ENCODE data around the gene SMOC2. TPM values are rescaled to one million over a fixed set of nuclear protein-coding genes. Genes with fewer than 3 reads are reported as not detected.
A peak's percentile ranks its signal among the peaks of the same experiment; 100 is the strongest.

The SMOC2 gene
- total RNA-seq, 4 donors from 2014 or later: 45.8 to 382 (median 160) TPM

- WGBS, 2 donors (ENCODE audit: low coverage in 1 of 2): 82 to 93% methylated on average over 3 to 5 of the region's 9 CpGs
- H3K27ac ChIP-seq: no peak overlapping the region
- no peaks in the 10 kb centered on the region for H3K27me3 ChIP-seq
- no peak for ATAC-seq
- no peaks in the 10 kb centered on the region for H3K36me3 ChIP-seq
- no peak overlapping the region for H3K4me3 ChIP-seq
- H3K9me3 ChIP-seq: no peaks in the 10 kb centered on the region
- TF ChIP-seq POLR2A (IDR thresholded peaks at IDR 0.05) (no peak), EP300 (IDR thresholded peaks at IDR 0.05) (no peak), POLR2AphosphoS5 (IDR thresholded peaks at IDR 0.05) (no peak)
- TF ChIP-seq, protein P1, sequence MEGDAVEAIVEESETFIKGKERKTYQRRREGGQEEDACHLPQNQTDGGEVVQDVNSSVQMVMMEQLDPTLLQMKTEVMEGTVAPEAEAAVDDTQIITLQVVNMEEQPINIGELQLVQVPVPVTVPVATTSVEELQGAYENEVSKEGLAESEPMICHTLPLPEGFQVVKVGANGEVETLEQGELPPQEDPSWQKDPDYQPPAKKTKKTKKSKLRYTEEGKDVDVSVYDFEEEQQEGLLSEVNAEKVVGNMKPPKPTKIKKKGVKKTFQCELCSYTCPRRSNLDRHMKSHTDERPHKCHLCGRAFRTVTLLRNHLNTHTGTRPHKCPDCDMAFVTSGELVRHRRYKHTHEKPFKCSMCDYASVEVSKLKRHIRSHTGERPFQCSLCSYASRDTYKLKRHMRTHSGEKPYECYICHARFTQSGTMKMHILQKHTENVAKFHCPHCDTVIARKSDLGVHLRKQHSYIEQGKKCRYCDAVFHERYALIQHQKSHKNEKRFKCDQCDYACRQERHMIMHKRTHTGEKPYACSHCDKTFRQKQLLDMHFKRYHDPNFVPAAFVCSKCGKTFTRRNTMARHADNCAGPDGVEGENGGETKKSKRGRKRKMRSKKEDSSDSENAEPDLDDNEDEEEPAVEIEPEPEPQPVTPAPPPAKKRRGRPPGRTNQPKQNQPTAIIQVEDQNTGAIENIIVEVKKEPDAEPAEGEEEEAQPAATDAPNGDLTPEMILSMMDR (IDR thresholded peaks at IDR 0.05): no peak
- H3K4me1 ChIP-seq: peaks cover 0 to 9% (median 0%) of the 10 kb centered on the region in 3 donors
Measured at GRCh38 chr6:168709390-168709789, 268.4 kb downstream of the SMOC2 start.

- H3K27me3 ChIP-seq: no peaks in the 10 kb centered on the region
- TF ChIP-seq POLR2AphosphoS5 (IDR thresholded peaks at IDR 0.05) (no peak), EP300 (IDR thresholded peaks at IDR 0.05) (no peak), POLR2A (IDR thresholded peaks at IDR 0.05) (no peak)
- TF ChIP-seq, protein P1 (IDR thresholded peaks at IDR 0.05): no peak
- no peaks in the 10 kb centered on the region for H3K36me3 ChIP-seq
- H3K9me3 ChIP-seq: no peaks in the 10 kb centered on the region
- H3K4me1 ChIP-seq: peaks cover 0 to 9% (median 0%) of the 10 kb centered on the region in 3 donors
- H3K27ac ChIP-seq: no peak overlapping the region
- H3K4me3 ChIP-seq: no peak overlapping the region
- ATAC-seq: no peak
- WGBS, 2 donors (ENCODE audit: low coverage in 1 of 2): 100% methylated on average over 2 to 3 of the region's 9 CpGs
Measured at GRCh38 chr6:168709991-168710390, 269.0 kb downstream of the SMOC2 start.

DNA sequence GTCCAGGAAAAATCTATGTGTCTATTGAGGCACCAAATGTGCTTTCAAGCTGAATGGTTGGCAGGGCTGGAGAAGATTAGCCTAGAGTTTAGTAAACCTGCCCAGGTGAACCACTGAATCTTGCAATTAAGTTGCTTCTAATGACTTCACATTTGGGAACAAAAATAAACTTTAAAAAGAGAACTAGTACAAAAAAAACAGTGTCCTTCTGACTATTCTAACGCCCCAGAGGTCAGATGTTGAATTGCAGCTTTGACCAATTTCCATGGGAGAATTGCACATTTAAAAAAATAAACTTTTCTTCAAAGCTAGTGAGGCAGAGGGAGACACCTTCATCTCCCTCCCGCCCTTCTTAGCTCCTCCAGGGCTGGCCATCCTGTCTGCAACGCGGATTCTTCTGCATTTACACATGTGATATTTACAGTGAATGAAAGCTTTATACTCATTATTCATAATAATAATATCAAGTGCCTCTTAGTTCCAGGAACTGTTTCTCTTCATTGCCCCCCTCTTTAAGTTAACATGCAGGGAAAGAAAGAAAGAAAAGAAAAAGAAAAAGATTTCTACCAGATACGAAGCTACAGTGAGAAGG lies 270.2 kb downstream of the SMOC2 start:
- Histone ChIP-seq H3K36me3 (no peaks in the 10 kb centered on the region), H3K27ac (no peak overlapping the region), H3K4me1 (peaks cover 0 to 9% (median 0%) of the 10 kb centered on the region in 3 donors), H3K27me3 (no peaks in the 10 kb centered on the region), H3K4me3 (no peak overlapping the region), H3K9me3 (no peaks in the 10 kb centered on the region)
- WGBS, 2 donors (ENCODE audit: low coverage in 1 of 2): 20 to 48% methylated on average over 3 to 5 of the region's 5 CpGs
- ATAC-seq: no peak
- TF ChIP-seq, protein P1 (IDR thresholded peaks at IDR 0.05): peak in 3 of 4 experiments; percentile 42 to 52 (median 50)
- no peak for TF ChIP-seq POLR2A (IDR thresholded peaks at IDR 0.05)

- TF ChIP-seq EP300 (IDR thresholded peaks at IDR 0.05) (no peak), POLR2AphosphoS5 (IDR thresholded peaks at IDR 0.05) (no peak), POLR2A (IDR thresholded peaks at IDR 0.05) (no peak)
- TF ChIP-seq, protein P1 (IDR thresholded peaks at IDR 0.05): no peak
- H3K4me3 ChIP-seq: no peak overlapping the region
- no peak for ATAC-seq
- H3K36me3 ChIP-seq: no peaks in the 10 kb centered on the region
- no peak overlapping the region for H3K27ac ChIP-seq
- H3K4me1 ChIP-seq: peaks cover 0 to 9% (median 0%) of the 10 kb centered on the region in 3 donors
- WGBS, 2 donors (ENCODE audit: low coverage in 1 of 2): 75 to 97% methylated on average over 4 to 6 of the region's 11 CpGs
- H3K9me3 ChIP-seq: no peaks in the 10 kb centered on the region
- no peaks in the 10 kb centered on the region for H3K27me3 ChIP-seq
Measured at GRCh38 chr6:168711666-168712300, 270.8 kb downstream of the SMOC2 start.

DNA sequence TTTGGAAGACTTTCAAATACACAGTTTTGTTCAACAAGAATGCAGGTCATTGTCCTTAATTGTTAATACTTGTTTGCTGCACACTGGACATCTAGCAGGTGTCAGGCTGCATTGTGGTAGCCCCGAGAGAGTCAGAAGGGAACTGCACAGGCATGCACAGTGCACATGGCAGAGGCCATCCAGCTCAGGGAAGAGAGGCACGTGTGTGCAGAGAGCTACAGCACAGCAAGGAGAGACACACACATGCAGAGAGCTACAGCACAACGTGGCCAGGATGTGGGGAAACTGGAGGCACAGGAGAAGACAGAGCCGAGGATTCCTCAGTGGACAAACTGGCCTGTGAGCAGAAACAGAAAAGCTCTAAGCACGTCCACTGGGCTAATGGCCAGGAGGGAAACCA lies 272.0 kb downstream of the SMOC2 start:
- Histone ChIP-seq H3K27me3 (no peaks in the 10 kb centered on the region), H3K36me3 (no peaks in the 10 kb centered on the region), H3K9me3 (no peaks in the 10 kb centered on the region), H3K4me3 (no peak overlapping the region), H3K27ac (no peak overlapping the region), H3K4me1 (peaks cover 0 to 9% (median 0%) of the 10 kb centered on the region in 3 donors)
- 79% methylated on average over 5 of the region's 5 CpGs; no CpG with 5 or more reads in 1 of the 2 donors for WGBS, 2 donors (ENCODE audit: low coverage in 1 of 2)
- TF ChIP-seq, protein P1 (IDR thresholded peaks at IDR 0.05): no peak
- TF ChIP-seq POLR2A (IDR thresholded peaks at IDR 0.05): no peak
- TF ChIP-seq EP300 (IDR thresholded peaks at IDR 0.05): no peak
- TF ChIP-seq POLR2AphosphoS5 (IDR thresholded peaks at IDR 0.05): no peak
- ATAC-seq: no peak
